Stimulated activated CD4-positive, alpha-beta T cell treated with anti-CD3 and anti-CD28 coated beads, Interleukin-15, amount 100 ng/mL, for 1 hour (primary cell): Measurements from ENCODE around the gene TSPAN4.

Experiments used
- DNase-seq, 2 donors: peaks; one replicate each; pipeline ENCODE4 v3.0.0-alpha.2; 2020; ENCODE audit warnings: low read depth in 1 of 2, low spot score in 1 of 2

Gene TSPAN4

GRCh38 chr11:821512-822371, 20.9 kb upstream of the TSPAN4 start:
- no peak for DNase-seq

GRCh38 chr11:823441-824291, 19.0 kb upstream of the TSPAN4 start:
- no peak for DNase-seq

DNA sequence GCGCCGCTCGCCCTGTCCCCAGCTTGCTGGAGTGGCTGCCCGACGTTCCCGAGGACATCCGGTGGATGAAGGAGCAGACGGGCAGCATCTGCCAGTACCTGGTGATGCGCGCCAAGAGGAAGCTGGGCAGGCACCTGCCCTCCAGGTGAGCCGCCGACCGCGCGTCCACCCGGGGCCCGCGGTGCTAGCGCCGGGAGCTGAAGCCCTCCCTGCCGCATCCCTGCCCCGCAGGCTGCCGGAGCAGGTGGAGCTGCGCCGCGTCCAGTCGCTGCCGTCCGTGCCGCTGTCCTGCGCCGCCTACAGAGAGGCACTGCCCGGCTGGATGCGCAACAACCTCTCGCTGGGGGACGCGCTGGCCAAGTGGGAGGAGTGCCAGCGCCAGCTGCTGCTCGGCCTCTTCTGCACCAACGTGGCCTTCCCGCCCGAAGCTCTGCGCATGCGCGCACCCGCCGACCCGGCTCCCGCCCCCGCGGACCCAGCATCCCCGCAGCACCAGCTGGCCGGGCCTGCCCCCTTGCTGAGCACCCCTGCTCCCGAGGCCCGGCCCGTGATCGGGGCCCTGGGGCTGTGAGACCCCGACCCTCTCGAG, 18.3 kb upstream of the TSPAN4 start:
- DNase-seq: no peak

GRCh38 chr11:824942-825341, 17.7 kb upstream of the TSPAN4 start:
- no peak for DNase-seq

GRCh38 chr11:825366-826226, 17.1 kb upstream of the TSPAN4 start:
- no peak for DNase-seq

DNA sequence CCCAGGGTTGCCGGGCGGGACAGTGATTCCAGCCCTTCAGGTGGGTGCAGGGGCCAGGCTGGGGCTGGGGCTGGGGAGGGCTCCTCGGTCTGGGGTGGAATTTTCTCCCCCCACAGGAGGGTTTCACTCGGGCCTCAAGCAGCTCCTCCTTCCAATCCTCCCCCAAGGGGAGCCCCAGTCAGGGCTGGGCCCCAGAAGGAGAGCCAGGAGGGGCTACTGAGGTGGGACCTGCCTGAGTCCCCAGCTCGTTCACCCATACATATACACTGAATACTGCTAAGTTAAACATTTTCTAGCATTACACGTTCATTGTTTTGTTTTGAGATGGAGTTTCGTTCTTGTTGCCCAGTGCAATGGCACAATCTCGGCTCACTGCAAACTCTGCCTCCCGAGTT, 16.4 kb upstream of the TSPAN4 start:
- DNase-seq: no peak

GRCh38 chr11:826836-827145, 15.9 kb upstream of the TSPAN4 start:
- no peak for DNase-seq

GRCh38 chr11:827146-827896, 15.3 kb upstream of the TSPAN4 start:
- no peak for DNase-seq

- no peak for DNase-seq
These were observed 14.8 kb upstream of the TSPAN4 start, which contains the start of gene CRACR2B for GRCh38 chr11:827897-828192. Gene CRACR2B, plus strand, starts transcription at chr11:827919. Its CDS starts 689 bp downstream, at chr11:828608.

GRCh38 chr11:828506-829175, 14.0 kb upstream of the TSPAN4 start:
- no peak for DNase-seq

GRCh38 chr11:829176-829846, 13.3 kb upstream of the TSPAN4 start:
- no peak for DNase-seq

- DNase-seq: no peak
These were observed 12.8 kb upstream of the TSPAN4 start for GRCh38 chr11:829847-830294.

DNA sequence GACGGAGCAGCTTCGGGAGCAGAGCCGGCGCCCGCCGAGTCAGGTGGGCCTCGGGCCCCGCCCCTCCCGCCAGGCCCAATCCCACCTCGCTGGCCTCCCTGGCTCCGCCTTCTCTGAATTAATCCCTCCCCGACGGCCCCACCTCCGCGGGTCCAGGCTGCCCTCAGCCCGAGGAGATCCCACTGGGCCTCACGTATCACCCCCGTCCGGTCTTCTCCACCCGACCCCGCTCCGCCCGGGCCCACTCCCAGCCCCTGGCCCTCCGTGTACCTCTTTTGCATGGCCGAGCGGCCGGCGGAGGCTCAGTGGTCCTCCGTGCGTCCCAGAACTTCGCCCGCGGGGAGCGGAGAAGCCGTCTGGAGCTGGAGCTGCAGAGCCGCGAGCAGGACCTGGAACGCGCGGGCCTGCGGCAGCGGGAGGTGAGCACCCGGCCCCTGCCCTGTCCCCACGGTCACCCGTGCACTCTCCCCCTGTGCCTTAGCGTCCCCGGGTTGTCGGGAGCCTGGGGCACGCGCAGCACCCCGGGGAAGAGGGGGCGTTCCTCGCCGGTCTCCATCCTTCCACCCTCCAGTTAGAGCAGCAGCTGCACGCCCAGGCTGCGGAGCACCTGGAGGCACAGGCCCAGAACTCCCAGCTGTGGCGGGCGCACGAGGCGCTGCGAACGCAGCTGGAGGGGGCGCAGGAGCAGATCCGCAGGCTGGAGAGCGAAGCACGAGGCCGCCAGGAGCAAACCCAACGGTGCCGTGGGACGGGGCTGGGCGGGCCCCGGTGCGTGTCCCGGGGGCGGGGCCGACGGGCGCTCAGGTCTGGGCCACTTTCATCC, 12.1 kb upstream of the TSPAN4 start:
- peak in 1 of 2 donors; percentile 42 for DNase-seq

DNA sequence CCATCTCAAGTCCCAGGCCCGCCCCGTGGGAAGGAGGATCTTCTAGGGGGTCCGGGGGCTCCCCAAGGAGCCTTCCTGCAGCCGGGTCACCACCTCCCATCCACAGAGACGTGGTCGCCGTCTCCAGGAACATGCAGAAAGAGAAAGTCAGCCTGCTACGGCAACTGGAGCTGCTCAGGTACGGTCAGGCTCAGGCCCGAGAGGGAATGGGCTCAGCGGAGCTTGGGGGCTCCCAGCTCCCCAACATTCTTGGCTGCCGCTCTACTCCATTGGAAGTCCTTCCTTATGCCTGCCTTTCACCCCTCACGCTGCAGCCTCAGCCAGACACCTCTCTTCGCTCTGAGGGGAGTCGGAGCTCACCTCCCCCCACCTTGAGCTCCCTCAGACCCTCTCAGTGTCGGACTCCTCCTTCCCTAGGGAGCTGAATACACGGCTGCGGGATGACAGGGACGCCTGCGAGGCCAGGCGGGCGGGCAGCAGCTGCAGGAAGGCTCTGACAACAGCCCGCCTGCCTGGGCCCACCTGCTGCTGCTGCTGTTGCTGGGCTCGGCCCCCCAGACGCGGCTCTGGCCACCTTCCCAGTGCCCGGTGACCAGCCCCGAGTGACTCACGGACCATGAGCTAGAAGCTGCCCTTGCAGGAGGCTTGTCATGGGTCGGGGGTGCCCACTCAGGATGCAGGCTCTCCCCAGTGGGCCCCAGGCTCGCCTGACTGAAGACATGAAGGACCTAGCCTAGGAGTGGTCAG, 11.4 kb upstream of the TSPAN4 start:
- DNase-seq: no peak

DNA sequence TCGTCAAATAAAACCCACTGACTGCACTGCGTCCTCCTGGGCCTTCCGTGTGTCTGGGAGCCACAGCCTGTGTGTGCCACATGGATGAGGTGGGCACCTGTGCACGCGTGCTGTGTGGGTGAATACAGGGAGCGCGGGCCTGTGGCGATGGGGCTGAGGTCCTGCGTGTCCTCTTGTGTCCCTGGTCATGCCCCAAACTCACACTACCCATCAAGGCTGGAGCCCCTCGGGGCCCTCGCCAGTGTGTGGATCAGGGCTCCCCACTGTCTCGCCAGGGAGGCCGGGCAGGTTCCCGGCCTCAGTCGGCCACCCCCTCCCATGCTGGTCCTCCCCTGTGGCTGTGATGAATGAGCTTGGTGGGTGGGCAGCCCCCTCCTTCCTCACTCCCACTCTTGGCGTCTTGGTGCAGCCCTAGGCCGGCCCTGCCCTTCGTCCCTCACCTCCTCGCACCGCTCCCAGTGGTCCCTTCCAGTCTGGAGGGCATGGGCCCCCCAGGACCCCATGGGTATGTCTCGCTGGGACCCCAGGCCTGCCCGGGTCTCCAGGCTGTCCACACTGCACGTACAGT, 10.6 kb upstream of the TSPAN4 start:
- no peak for DNase-seq

- peak in 1 of 2 donors; percentile 38 for DNase-seq
These were observed 10.0 kb upstream of the TSPAN4 start, which contains the start of gene CD151 for GRCh38 chr11:832529-833113. Gene CD151, plus strand, starts transcription at chr11:832952. Its CDS starts 3,118 bp downstream, at chr11:836070.
